HepG2 (cell line): ENCODE measurements around the gene MRPL42. TPM values are rescaled to one million over a fixed set of nuclear protein-coding genes. Genes with fewer than 3 reads are reported as not detected.
A peak's percentile ranks its signal among the peaks of the same experiment; 100 is the strongest.

ENCODE experiments used
- BCL6 ChIP-seq: IDR thresholded peaks from 2 replicates; pipeline ENCODE4 v1.6.1; 2016; ENCODE audit warnings: missing genetic modification reagents, missing compliant biosample characterization
- FOSL1 ChIP-seq: sonication (generic); formaldehyde crosslinking; IDR thresholded peaks from 2 replicates; pipeline ENCODE4 v1.9.0; 2021; ENCODE audit warnings: missing genetic modification reagents, borderline replicate concordance
- NFRKB ChIP-seq: fragments of 450-650 bp; IDR thresholded peaks from 2 replicates; pipeline ENCODE4 v1.6.1; 2017
- NONO ChIP-seq, 2 experiments: fragments of 450-650 bp in 1 of 2; sonication (generic) in 1 of 2; formaldehyde crosslinking in 1 of 2; IDR thresholded peaks in 1 of 2; conservative IDR thresholded peaks in 1 of 2; 2 replicates each; pipeline versions ENCODE4 v1.6.1 to v1.8.0; 2017 to 2022; ENCODE audit warnings: mild to moderate bottlenecking in 1 of 2, missing genetic modification reagents in 1 of 2, moderate library complexity in 1 of 2
- NR2F2 ChIP-seq: IDR thresholded peaks from 2 replicates; pipeline ENCODE4 v1.6.1; 2012; ENCODE audit warnings: low read depth, inconsistent platforms, borderline replicate concordance
- SALL1 ChIP-seq: sonication (generic); formaldehyde crosslinking; IDR thresholded peaks from 2 replicates; pipeline ENCODE4 v1.8.0; 2022; ENCODE audit warnings: mild to moderate bottlenecking, missing genetic modification reagents
- ZBTB3 ChIP-seq: sonication (generic); formaldehyde crosslinking; IDR thresholded peaks from 2 replicates; pipeline ENCODE4 v1.4.0; 2020; ENCODE audit warnings: low read depth, mild to moderate bottlenecking, moderate library complexity, missing genetic modification reagents, borderline replicate concordance
- ZKSCAN1 ChIP-seq: fragments of 150-350 bp; IDR thresholded peaks from 2 replicates; pipeline ENCODE4 v1.6.1; 2014; ENCODE audit warnings: low read length
- ZNF101 ChIP-seq: sonication (generic); formaldehyde crosslinking; IDR thresholded peaks from 2 replicates; pipeline ENCODE4 v1.4.0; 2020; ENCODE audit warnings: mild to moderate bottlenecking, low read depth, missing genetic modification reagents, borderline replicate concordance
- ZNF567 ChIP-seq: sonication (generic); formaldehyde crosslinking; IDR thresholded peaks from 2 replicates; pipeline ENCODE4 v1.8.1; 2023; ENCODE audit warnings: mild to moderate bottlenecking, missing genetic modification reagents, borderline replicate concordance
- ZNF652 ChIP-seq: IDR thresholded peaks from 2 replicates; pipeline ENCODE4 v1.6.1; 2016; ENCODE audit warnings: low read depth, borderline replicate concordance
- polyA plus RNA-seq, 8 experiments: library from polyadenylated mRNA; depleted of rRNA in 3 of 8; stranded (reverse) in 7 of 8; unstranded in 1 of 8; fragments of >200 nt; fragmentation: Illumina TruSeq in 4 of 8; extraction: Trizol in 4 of 8; gene quantifications; 2 replicates each; pipeline versions ENCODE4 v1.2.1 to v1.2.3, GENCODE V29; 2011 to 2016; ENCODE audit warnings: low read depth in 4 of 8, missing spikeins in 1 of 8, mixed read lengths in 1 of 8; ENCODE audit not compliant: insufficient read depth in 1 of 8
- total RNA-seq, 5 experiments: library from RNA; depleted of rRNA; stranded (reverse); fragments of >200 nt; fragmentation: Illumina TruSeq; extraction: Trizol; gene quantifications; 2 replicates each; pipeline ENCODE4 v1.2.3, GENCODE V29; 2016; ENCODE audit warnings: low read depth in 1 of 5
- TF ChIP-seq, protein P1 (sequence below): sonication (generic); formaldehyde crosslinking; IDR thresholded peaks from 2 replicates; pipeline ENCODE4 v1.5.0; 2020; ENCODE audit warnings: mild to moderate bottlenecking, missing genetic modification reagents, borderline replicate concordance
- TF ChIP-seq, protein P2 (sequence below): sonication (generic); formaldehyde crosslinking; IDR thresholded peaks from 2 replicates; pipeline ENCODE4 v1.4.0; 2020; ENCODE audit warnings: missing genetic modification reagents, mild to moderate bottlenecking, borderline replicate concordance
- TF ChIP-seq, protein P3 (sequence below): sonication (generic); formaldehyde crosslinking; IDR thresholded peaks from 2 replicates; pipeline ENCODE4 v1.4.0; 2020; ENCODE audit warnings: missing genetic modification reagents
- TF ChIP-seq, protein P4 (sequence below): IDR thresholded peaks from 2 replicates; pipeline ENCODE4 v1.6.1; 2018; ENCODE audit warnings: missing genetic modification reagents, mild to moderate bottlenecking, missing compliant biosample characterization
- TF ChIP-seq, protein P5 (sequence below): sonication (generic); formaldehyde crosslinking; conservative IDR thresholded peaks from 2 replicates; pipeline ENCODE4 v1.4.0; 2020; ENCODE audit warnings: missing genetic modification reagents

The MRPL42 gene
- total and polyA plus RNA-seq, 2 of the 13 experiments (the other 11 are each of a cell fraction or from before 2014, with no cell fraction given), result 93.3 to 148 TPM

DNA sequence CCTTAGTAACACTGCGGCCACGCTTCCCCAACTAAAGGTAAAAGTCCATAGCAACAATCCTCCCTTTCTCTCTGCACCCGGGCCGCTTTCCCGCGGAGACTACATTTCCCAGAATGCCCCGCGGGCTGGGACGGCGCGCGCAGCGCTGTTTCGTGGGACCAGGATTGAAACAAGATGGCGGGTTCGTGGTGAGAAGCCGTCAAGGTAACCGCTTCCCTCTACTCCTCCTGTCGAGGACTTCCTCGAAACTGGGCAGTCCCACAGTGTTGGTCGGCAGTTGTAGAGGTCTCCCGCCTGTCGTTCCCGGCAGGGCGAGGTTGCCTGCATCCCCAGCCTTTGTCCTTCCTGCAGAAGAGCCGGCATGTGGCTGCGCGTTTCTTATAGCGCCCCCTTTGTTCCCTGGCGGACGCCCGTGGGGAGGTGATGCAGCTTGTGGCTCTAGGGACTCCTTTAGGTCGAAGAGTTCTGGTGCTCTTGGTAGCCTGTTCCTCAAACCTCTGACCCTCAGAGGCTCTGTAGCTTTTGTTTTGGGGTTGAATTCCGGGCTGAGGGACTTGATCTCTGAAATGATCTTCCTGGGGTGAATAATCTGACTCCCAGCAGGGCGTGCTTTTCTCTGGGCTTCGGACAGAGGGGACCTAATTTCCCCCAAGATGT lies at the start of gene MRPL42 (continued):
- TF ChIP-seq, protein P1, sequence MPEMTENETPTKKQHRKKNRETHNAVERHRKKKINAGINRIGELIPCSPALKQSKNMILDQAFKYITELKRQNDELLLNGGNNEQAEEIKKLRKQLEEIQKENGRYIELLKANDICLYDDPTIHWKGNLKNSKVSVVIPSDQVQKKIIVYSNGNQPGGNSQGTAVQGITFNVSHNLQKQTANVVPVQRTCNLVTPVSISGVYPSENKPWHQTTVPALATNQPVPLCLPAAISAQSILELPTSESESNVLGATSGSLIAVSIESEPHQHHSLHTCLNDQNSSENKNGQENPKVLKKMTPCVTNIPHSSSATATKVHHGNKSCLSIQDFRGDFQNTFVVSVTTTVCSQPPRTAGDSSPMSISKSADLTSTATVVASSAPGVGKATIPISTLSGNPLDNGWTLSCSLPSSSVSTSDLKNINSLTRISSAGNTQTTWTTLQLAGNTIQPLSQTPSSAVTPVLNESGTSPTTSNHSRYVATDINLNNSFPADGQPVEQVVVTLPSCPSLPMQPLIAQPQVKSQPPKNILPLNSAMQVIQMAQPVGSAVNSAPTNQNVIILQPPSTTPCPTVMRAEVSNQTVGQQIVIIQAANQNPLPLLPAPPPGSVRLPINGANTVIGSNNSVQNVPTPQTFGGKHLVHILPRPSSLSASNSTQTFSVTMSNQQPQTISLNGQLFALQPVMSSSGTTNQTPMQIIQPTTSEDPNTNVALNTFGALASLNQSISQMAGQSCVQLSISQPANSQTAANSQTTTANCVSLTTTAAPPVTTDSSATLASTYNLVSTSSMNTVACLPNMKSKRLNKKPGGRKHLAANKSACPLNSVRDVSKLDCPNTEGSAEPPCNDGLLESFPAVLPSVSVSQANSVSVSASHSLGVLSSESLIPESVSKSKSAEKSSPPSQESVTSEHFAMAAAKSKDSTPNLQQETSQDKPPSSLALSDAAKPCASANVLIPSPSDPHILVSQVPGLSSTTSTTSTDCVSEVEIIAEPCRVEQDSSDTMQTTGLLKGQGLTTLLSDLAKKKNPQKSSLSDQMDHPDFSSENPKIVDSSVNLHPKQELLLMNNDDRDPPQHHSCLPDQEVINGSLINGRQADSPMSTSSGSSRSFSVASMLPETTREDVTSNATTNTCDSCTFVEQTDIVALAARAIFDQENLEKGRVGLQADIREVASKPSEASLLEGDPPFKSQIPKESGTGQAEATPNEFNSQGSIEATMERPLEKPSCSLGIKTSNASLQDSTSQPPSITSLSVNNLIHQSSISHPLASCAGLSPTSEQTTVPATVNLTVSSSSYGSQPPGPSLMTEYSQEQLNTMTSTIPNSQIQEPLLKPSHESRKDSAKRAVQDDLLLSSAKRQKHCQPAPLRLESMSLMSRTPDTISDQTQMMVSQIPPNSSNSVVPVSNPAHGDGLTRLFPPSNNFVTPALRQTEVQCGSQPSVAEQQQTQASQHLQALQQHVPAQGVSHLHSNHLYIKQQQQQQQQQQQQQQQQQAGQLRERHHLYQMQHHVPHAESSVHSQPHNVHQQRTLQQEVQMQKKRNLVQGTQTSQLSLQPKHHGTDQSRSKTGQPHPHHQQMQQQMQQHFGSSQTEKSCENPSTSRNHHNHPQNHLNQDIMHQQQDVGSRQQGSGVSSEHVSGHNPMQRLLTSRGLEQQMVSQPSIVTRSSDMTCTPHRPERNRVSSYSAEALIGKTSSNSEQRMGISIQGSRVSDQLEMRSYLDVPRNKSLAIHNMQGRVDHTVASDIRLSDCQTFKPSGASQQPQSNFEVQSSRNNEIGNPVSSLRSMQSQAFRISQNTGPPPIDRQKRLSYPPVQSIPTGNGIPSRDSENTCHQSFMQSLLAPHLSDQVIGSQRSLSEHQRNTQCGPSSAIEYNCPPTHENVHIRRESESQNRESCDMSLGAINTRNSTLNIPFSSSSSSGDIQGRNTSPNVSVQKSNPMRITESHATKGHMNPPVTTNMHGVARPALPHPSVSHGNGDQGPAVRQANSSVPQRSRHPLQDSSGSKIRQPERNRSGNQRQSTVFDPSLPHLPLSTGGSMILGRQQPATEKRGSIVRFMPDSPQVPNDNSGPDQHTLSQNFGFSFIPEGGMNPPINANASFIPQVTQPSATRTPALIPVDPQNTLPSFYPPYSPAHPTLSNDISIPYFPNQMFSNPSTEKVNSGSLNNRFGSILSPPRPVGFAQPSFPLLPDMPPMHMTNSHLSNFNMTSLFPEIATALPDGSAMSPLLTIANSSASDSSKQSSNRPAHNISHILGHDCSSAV (CRISPR knock-in tag), result no peak
- TF ChIP-seq NR2F2 (peak; percentile 36; the same call in 1 of the 2 replicates), SALL1 (CRISPR knock-in tag) (peak; percentile 90), ZNF567 (no peak), ZNF101 (CRISPR knock-in tag) (no peak), BCL6 (CRISPR knock-in tag) (peak; percentile 37; the same call in 1 of the 2 replicates), NFRKB (peak; percentile 62; the same call in 1 of the 2 replicates), ZBTB3 (CRISPR knock-in tag) (no peak), FOSL1 (CRISPR knock-in tag) (no peak), ZNF652 (CRISPR knock-in tag) (peak; percentile 10; the same call in 1 of the 2 replicates), ZKSCAN1 (no peak), NONO (IDR thresholded peaks at IDR 0.05) (no peak), NONO (CRISPR knock-in tag; conservative IDR thresholded peaks at IDR 0.05) (peak; percentile 45)
- TF ChIP-seq, protein P2, sequence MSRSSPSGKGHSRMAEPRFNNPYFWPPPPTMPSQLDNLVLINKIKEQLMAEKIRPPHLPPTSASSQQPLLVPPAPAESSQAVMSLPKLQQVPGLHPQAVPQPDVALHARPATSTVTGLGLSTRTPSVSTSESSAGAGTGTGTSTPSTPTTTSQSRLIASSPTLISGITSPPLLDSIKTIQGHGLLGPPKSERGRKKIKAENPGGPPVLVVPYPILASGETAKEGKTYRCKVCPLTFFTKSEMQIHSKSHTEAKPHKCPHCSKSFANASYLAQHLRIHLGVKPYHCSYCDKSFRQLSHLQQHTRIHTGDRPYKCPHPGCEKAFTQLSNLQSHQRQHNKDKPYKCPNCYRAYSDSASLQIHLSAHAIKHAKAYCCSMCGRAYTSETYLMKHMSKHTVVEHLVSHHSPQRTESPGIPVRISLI (CRISPR knock-in tag), result no peak
- TF ChIP-seq, protein P3, sequence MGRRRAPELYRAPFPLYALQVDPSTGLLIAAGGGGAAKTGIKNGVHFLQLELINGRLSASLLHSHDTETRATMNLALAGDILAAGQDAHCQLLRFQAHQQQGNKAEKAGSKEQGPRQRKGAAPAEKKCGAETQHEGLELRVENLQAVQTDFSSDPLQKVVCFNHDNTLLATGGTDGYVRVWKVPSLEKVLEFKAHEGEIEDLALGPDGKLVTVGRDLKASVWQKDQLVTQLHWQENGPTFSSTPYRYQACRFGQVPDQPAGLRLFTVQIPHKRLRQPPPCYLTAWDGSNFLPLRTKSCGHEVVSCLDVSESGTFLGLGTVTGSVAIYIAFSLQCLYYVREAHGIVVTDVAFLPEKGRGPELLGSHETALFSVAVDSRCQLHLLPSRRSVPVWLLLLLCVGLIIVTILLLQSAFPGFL, result no peak
- TF ChIP-seq, protein P4, sequence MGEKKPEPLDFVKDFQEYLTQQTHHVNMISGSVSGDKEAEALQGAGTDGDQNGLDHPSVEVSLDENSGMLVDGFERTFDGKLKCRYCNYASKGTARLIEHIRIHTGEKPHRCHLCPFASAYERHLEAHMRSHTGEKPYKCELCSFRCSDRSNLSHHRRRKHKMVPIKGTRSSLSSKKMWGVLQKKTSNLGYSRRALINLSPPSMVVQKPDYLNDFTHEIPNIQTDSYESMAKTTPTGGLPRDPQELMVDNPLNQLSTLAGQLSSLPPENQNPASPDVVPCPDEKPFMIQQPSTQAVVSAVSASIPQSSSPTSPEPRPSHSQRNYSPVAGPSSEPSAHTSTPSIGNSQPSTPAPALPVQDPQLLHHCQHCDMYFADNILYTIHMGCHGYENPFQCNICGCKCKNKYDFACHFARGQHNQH (CRISPR knock-in tag), result peak; percentile 65; the same call in 1 of the 2 replicates
- TF ChIP-seq, protein P5, sequence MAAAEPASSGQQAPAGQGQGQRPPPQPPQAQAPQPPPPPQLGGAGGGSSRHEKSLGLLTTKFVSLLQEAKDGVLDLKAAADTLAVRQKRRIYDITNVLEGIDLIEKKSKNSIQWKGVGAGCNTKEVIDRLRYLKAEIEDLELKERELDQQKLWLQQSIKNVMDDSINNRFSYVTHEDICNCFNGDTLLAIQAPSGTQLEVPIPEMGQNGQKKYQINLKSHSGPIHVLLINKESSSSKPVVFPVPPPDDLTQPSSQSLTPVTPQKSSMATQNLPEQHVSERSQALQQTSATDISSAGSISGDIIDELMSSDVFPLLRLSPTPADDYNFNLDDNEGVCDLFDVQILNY (CRISPR knock-in tag), result no peak
